ENCODE measurements around the gene CHPF.

CHPF gene

GRCh38 chr2:219525533-219526232 lies 17.9 kb downstream of the CHPF start:
- no peak for DNase-seq (ENCODE audit: low read depth, low spot score)
- TF ChIP-seq CTCF (IDR thresholded peaks at IDR 0.05; ENCODE audit: low read depth, low read length) = no peak
- in situ Hi-C loops (cut with HindIII; ENCODE audit: low sequenced_read_pairs) = no loop called here
- H3K4me3 ChIP-seq (ENCODE audit: low read depth, low read length) = no peak overlapping the region

- no peak for TF ChIP-seq CTCF (IDR thresholded peaks at IDR 0.05; ENCODE audit: low read depth, low read length)
- H3K4me3 ChIP-seq (ENCODE audit: low read depth, low read length) = no peak overlapping the region
- DNase-seq (ENCODE audit: low read depth, low spot score) = no peak
- in situ Hi-C loops (cut with HindIII; ENCODE audit: low sequenced_read_pairs) = no loop called here
These were observed 18.8 kb downstream of the CHPF start for GRCh38 chr2:219524817-219525216.

GRCh38 chr2:219523031-219523671 lies 20.5 kb downstream of the CHPF start:
- peak; percentile 8 for TF ChIP-seq CTCF (IDR thresholded peaks at IDR 0.05; ENCODE audit: low read depth, low read length)
- H3K4me3 ChIP-seq (ENCODE audit: low read depth, low read length) = no peak overlapping the region
- DNase-seq (ENCODE audit: low read depth, low spot score) = no peak
- in situ Hi-C loops (cut with HindIII; ENCODE audit: low sequenced_read_pairs) = no loop called here

- peak; percentile 56 for DNase-seq (ENCODE audit: low read depth, low spot score)
- in situ Hi-C loops (cut with HindIII; ENCODE audit: low sequenced_read_pairs) = no loop called here
- TF ChIP-seq CTCF (IDR thresholded peaks at IDR 0.05; ENCODE audit: low read depth, low read length) = peak; percentile 1
- peak overlapping the region; percentile 5 for H3K4me3 ChIP-seq (ENCODE audit: low read depth, low read length)
These were observed 21.2 kb downstream of the CHPF start for GRCh38 chr2:219522111-219523030.

GRCh38 chr2:219521066-219521880 lies 22.3 kb downstream of the CHPF start:
- peak; percentile 92 for TF ChIP-seq CTCF (IDR thresholded peaks at IDR 0.05; ENCODE audit: low read depth, low read length)
- peak; percentile 36 for DNase-seq (ENCODE audit: low read depth, low spot score)
- in situ Hi-C loops (cut with HindIII; ENCODE audit: low sequenced_read_pairs) = no loop called here
- H3K4me3 ChIP-seq (ENCODE audit: low read depth, low read length) = no peak overlapping the region

GRCh38 chr2:219520079-219520478 lies 23.5 kb downstream of the CHPF start:
- TF ChIP-seq CTCF (IDR thresholded peaks at IDR 0.05; ENCODE audit: low read depth, low read length) = no peak
- DNase-seq (ENCODE audit: low read depth, low spot score) = no peak

More at GRCh38 chr2:219520079-219520478, 23.5 kb downstream of the CHPF start:
- in situ Hi-C loops (cut with HindIII; ENCODE audit: low sequenced_read_pairs) = no loop called here
- no peak overlapping the region for H3K4me3 ChIP-seq (ENCODE audit: low read depth, low read length)
